Suppressor macrophage (primary cell): ENCODE data around the gene PDE6D.

ENCODE experiments used
- DNase-seq, 4 experiments: peaks; one replicate each; pipeline ENCODE4 v3.0.0-alpha.2; 2020 to 2022

Gene PDE6D

GRCh38 chr2:231706731-231707624 is 74.1 kb downstream of the PDE6D start:
- DNase-seq: peak; percentile 99 to 100 (median 99)

GRCh38 chr2:231704017-231704416 is 77.1 kb downstream of the PDE6D start:
- no peak for DNase-seq

- DNase-seq: peak in 1 of 4 experiments; percentile 10
Measured at GRCh38 chr2:231701456-231702373, 79.4 kb downstream of the PDE6D start.

- no peak for DNase-seq
Measured at GRCh38 chr2:231699006-231699405, 82.1 kb downstream of the PDE6D start.

GRCh38 chr2:231696004-231696367 is 85.1 kb downstream of the PDE6D start:
- no peak for DNase-seq

DNA sequence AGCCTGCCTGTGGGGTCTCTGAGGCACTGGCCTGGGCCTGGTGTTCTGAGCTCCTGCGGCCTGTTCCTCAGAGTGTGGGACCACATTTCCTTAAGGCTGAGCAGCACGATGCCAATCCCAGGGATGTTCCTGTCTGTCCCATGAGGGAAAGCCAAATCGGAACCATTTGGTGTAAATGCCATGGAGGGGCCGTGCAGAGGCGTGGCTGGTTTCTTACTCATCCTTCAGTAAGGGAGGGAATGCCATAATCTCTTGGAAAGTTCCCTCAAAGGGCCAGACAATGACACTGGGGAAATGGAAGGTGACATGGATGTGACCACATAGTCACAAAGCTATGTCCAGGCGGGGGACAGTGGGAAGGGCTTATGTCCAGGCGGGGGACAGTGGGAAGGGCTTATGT is 87.1 kb downstream of the PDE6D start:
- DNase-seq: no peak

DNA sequence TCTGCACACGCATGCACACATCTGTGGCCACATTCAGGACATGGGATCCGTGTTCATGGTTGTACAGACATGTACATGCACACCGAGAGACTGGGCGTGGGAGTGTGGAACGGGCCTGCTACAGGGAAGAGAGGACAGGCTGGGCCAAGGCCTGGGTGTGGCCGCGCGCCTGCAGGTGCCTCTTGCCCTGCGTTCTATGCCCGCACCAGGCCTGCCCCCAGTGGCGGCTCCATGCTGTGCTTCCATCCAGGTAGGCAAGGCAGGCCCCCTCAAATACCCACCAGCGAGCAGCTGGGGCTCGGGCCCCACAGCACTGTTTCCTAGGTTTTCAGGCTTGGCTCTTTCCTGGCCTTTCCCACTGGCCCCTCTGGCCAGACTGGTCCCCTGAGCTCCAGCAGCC is 88.2 kb downstream of the PDE6D start:
- no peak for DNase-seq

DNA sequence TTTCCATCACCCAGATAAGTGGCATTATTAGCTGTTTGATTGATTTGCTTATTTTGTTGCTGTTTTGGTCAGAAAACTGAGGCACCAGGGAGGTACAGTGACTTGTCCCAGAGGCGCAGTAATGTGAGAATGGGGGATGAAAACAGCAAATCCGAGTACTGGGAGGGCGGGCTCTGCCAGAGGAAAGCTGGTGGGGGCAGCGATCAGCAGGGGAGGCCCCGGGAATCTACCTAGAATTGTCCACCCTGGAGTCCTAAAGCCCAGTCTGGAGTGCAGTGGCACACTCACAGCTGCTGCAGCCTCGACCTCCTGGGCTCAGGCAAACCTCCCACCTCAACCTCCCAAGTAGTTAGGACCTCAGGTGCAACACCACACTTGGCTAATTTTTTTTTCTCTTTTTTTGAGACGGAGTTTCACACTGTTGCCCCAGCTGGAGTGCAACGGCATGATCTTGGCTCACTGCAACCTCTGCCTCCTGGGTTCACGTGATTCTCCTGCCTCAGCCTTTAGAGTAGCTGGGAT is 89.8 kb downstream of the PDE6D start:
- no peak for DNase-seq

- DNase-seq: no peak
Measured at GRCh38 chr2:231689124-231689893, 91.8 kb downstream of the PDE6D start.

GRCh38 chr2:231688719-231689118 is 92.4 kb downstream of the PDE6D start:
- DNase-seq: no peak

DNA sequence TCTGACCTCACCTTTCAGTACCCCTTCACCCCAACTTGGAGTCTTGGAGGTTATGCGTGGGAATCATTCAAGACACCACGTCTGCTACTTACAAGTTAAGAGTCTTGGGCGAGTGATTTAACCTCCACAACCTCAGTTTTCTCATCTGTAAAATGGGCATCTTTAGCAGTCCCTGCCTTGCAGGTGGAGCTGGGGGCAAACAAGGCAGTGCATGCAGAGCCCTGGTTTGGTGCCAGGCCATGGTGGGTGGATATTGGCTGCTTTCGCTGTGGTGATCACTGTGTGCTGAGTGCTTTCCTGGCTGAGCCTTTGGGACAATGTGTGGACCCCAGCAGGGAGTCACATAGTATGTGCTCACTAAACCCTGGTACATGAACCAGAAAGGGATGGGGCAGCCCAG is 93.1 kb downstream of the PDE6D start:
- DNase-seq: no peak

DNA sequence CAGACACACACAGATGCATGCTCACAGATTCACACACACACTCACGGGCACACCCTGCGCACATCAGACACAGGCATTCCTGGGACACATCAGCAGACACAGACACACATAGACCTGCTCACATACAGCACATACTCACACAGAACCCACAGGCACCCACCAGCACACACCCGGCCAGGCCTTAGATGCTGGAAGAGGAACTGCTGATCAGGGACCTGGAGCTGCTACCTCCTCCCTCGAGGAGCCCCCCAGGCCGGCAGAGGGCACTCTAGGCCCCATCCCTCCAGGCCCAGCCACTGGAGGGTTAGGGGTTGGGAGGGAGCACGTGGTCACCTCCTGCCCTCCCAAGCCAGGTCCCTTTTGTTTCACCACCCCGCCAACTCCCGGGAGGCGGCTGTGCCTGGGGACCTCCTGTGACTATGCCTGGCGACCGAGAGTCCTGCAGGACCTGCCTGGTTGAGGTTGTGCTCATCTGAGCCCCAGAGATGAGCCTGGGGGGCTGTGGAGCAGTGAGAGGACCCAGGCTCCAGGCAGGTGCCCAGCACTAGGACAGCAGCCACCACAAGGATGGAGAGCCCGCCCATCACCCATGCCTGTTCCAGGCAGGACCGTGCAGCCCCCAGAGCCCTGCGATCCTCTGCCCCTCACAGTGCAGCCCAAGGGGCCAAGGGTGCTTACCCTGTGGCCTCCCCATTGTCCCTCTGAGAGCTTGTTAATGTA is 93.8 kb downstream of the PDE6D start:
- peak; percentile 71 to 85 (median 78) for DNase-seq

DNA sequence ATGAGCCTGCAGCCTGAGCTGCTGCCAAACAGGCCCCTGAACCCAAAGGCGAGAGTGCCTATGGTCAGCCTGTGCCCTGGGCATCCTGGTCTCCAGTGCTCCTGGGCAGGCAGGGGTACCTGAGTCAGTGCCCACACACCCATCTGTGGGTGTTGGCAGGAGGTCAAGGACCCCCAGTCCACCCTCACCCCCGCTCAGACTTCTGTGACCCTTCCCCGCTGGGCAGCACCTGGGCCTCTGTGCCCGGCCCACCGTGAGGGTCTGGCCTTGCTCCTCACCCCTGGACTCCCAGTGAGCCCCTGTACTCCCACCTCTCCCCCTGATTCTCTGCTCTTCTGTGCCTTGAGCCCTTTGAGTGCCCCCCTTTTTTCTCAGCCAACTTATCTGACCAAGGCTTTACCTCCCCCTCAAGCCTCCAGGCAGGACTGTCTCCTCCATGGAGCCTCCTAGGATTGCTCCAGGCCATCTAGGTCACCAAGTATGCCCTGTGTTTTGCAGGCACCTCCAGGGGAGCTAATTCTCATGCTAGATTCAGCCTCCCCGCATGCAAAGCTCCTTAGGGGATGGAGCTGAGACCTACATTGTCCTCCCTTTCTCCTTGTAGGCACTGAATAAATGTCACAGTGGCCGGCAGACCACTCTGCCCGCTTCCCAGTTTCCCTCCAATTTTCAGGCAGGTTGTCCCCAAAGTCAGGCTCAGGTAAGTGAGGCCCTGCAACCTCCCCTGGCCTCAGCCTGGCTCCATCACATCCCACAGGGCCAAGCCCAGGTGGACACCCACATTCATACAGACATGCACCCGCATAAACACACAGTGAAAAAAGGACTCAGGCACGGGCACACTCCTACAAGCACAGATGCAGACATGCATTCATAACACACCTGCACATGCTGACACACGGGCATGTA is 94.6 kb downstream of the PDE6D start:
- DNase-seq: no peak

DNA sequence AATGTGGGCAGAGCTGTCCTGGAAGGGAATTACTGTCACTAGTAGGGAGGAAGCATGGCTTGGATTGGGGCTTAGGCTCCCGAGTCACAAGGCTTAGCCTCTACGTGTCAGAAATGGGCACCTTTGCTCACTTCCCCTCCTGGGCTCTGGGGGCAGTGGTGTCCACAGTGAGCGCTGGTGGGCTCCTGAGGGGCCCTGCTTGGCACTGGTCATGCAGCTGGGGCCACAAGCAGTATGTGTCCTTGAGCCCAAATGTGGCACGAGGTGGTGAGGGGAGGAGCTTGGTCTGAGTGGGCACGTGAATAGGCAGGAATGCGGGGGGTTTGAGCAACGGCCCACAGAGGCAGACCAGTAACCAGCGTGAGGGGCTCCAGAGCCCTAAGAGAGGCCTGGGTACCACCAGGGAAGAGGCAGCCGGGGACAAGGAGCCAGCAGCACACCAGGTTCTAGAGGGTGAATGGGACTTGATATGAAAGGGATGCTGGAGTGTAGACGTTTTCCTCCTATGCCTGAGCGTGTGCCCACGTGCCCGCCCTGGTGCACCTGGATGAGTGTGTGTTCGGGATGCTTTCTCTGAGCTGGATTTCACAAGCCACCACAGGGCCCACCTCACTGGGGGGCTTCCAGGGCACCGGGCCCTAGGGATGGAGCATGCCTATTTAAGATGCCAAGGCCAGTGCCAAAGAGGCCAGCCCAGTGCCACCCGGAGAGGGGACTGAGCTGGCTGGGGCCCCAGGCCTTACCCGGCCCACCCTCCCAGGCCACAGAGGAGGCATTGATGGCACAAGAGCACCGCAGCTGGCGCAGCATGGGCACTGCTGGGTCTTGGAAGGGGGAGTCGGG is 95.5 kb downstream of the PDE6D start:
- peak in 2 of 4 experiments; percentile 23 to 34 for DNase-seq

GRCh38 chr2:231684314-231685223 is 96.5 kb downstream of the PDE6D start:
- no peak for DNase-seq

DNA sequence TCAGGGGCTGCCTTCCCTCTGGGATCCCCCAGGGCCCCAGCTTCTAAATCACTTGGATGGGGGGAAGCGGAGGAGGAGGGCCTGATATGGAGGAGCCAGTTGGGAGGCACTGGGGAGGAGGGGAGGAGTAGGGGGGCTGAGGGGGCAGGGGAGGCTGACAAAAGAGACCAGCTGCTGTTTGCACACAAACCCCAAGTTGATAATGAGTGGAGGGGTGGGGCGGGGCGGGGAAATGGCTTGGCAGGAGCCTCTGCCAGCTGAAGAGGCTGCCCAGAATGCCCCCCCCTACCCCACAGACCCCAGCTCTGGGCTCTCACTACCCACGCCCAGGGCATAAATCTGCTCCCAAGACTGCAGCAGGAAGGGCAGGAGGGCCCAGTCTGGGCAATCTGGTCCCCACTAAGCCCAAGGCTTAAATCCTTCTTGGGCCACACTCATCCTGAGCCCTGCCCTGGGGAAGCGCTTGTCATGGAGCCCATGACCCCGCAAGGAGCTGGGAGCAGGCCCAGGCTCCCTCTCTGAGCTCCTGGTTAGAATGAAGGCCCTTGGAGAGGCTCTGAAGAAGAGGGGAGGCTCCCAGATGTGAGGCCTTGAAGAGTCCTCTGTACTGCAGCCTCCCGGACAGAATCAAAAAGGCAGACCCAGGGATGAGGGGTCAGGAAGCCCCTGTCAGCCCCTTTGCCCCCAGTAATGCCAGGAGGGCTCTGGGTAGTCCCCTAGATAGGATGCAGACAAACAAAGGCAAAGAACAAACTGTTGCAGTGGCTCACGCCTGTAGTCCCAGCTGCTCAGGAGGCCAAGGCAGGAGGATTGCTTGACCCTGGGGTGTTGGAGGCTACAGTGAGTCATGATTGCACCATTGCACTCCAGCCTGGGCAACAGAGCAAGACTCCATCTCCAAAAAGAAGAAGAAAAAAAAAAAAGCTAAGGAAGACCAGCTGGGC is 97.5 kb downstream of the PDE6D start:
- DNase-seq: no peak

DNA sequence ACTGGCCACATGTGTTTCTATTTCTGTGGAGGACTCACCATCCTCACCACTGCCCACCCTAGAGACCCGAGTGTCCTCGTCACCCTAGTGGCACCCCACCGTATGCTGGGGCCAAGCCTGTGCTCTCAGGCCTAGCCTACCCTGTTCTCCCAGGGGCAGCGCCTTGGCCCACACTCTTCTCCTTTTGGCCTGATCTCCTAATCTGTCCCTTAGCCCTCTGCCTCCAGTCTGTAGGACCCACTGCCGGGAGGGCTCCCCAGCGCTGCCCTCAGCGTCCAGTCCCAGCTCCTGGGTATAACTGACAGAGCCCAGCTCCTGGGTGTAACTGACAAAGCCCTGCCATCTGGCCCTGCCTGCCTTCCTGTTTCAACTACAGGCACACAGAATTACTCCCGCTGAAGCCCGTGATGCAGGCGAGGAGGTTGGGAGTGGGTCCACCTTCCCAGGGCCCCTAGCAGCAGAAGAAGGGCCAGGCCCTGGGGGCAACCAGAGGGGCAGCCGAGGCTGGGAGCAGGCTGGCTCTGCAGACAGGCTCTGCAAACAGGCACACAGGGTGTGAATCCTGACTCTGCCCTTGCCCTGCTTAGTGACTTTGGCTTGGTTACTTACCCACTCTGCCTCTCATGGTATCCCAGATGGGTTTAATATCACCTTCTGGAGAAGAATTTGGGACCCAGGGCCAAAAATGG is 98.3 kb downstream of the PDE6D start:
- no peak for DNase-seq
